Central memory CD8-positive, alpha-beta T cell (primary cell): Measurements from ENCODE around the gene DMRT1.
A peak's percentile ranks its signal among the peaks of the same experiment; 100 is the strongest.

Source experiments
- ATAC-seq: fragments of 150-1000 bp; cut with Tn5 transposase; replicated peaks from 2 replicates; pipeline ENCODE4 v1.10.0; 2022; ENCODE audit warnings: mild to moderate bottlenecking, moderate FRiP score, moderate number of reproducible peaks; ENCODE audit not compliant: poor library complexity, severe bottlenecking; ENCODE audit errors: extremely low read depth
- DNase-seq, 2 donors: peaks; one replicate each; pipeline ENCODE4 v3.0.0; 2021; ENCODE audit warnings: low spot score in 2 of 2
- H3K27ac Mint-ChIP-seq: one replicate; pipeline ENCODE4 v1.8.0; 2022; ENCODE audit warnings: low read depth, mild to moderate bottlenecking, moderate library complexity, mixed read lengths
- H3K27me3 Mint-ChIP-seq: one replicate; pipeline ENCODE4 v1.8.0; 2022; ENCODE audit warnings: mixed read lengths
- H3K36me3 Mint-ChIP-seq: one replicate; pipeline ENCODE4 v1.8.0; 2022; ENCODE audit warnings: mild to moderate bottlenecking, moderate library complexity, mixed read lengths; ENCODE audit not compliant: insufficient read depth
- H3K4me1 Mint-ChIP-seq: one replicate; pipeline ENCODE4 v1.8.0; 2022; ENCODE audit warnings: mixed read lengths
- H3K4me3 Mint-ChIP-seq: one replicate; pipeline ENCODE4 v1.8.0; 2022; ENCODE audit warnings: mild to moderate bottlenecking, moderate library complexity, mixed read lengths
- H3K9me3 Mint-ChIP-seq: one replicate; pipeline ENCODE4 v1.8.0; 2022; ENCODE audit warnings: mixed read lengths

DMRT1 gene

GRCh38 chr9:876425-876824 lies 34.9 kb downstream of the DMRT1 start:
- Mint-ChIP-seq H3K27me3 (peaks cover 29% of the 10 kb centered on the region), H3K27ac (no peak overlapping the region), H3K4me3 (no peak overlapping the region), H3K9me3 (no peaks in the 10 kb centered on the region), H3K4me1 (peaks cover 10% of the 10 kb centered on the region), H3K36me3 (no peaks in the 10 kb centered on the region)
- DNase-seq (no peak), ATAC-seq (no peak)

- Mint-ChIP-seq H3K9me3 (no peaks in the 10 kb centered on the region), H3K36me3 (peaks cover 2% of the 10 kb centered on the region), H3K27me3 (peaks cover 48% of the 10 kb centered on the region), H3K4me3 (no peak overlapping the region), H3K27ac (no peak overlapping the region), H3K4me1 (peaks cover 10% of the 10 kb centered on the region)
- ATAC-seq = no peak
- DNase-seq = no peak
Measured at GRCh38 chr9:878239-878638, 36.7 kb downstream of the DMRT1 start.

GRCh38 chr9:880725-881124 lies 39.2 kb downstream of the DMRT1 start:
- Mint-ChIP-seq H3K4me1 (peaks cover 10% of the 10 kb centered on the region), H3K27me3 (peaks cover 65% of the 10 kb centered on the region), H3K4me3 (no peak overlapping the region), H3K27ac (no peak overlapping the region), H3K36me3 (peaks cover 2% of the 10 kb centered on the region), H3K9me3 (no peaks in the 10 kb centered on the region)
- peak; percentile 43 for ATAC-seq
- no peak for DNase-seq

GRCh38 chr9:882416-882924 lies 41.0 kb downstream of the DMRT1 start:
- Mint-ChIP-seq H3K27me3 (peaks cover 54% of the 10 kb centered on the region), H3K9me3 (no peaks in the 10 kb centered on the region), H3K4me3 (no peak overlapping the region)

GRCh38 chr9:883011-883410 lies 41.5 kb downstream of the DMRT1 start:
- DNase-seq (no peak), ATAC-seq (no peak)
- Mint-ChIP-seq H3K36me3 (peaks cover 2% of the 10 kb centered on the region), H3K9me3 (no peaks in the 10 kb centered on the region), H3K4me1 (peaks cover 10% of the 10 kb centered on the region), H3K27me3 (peaks cover 54% of the 10 kb centered on the region), H3K4me3 (no peak overlapping the region), H3K27ac (no peak overlapping the region)

More at GRCh38 chr9:882416-882924, 41.0 kb downstream of the DMRT1 start:
- Mint-ChIP-seq H3K4me1 (peaks cover 10% of the 10 kb centered on the region), H3K36me3 (peaks cover 2% of the 10 kb centered on the region), H3K27ac (no peak overlapping the region)
- DNase-seq (no peak), ATAC-seq (no peak)

GRCh38 chr9:886886-887285 lies 45.4 kb downstream of the DMRT1 start:
- Mint-ChIP-seq H3K27ac (no peak overlapping the region), H3K4me3 (no peak overlapping the region), H3K4me1 (no peaks in the 10 kb centered on the region), H3K9me3 (no peaks in the 10 kb centered on the region), H3K27me3 (peaks cover 37% of the 10 kb centered on the region), H3K36me3 (peaks cover 4% of the 10 kb centered on the region)
- ATAC-seq (no peak), DNase-seq (no peak)

- DNase-seq = no peak
Measured at GRCh38 chr9:892123-892522, 50.6 kb downstream of the DMRT1 start.

GRCh38 chr9:893115-893514 lies 51.6 kb downstream of the DMRT1 start:
- no peak overlapping the region for H3K4me3 Mint-ChIP-seq
- no peak for ATAC-seq
- H3K27ac Mint-ChIP-seq = no peak overlapping the region
- H3K4me1 Mint-ChIP-seq = peaks cover 6% of the 10 kb centered on the region
- peaks cover 2% of the 10 kb centered on the region for H3K36me3 Mint-ChIP-seq
- H3K9me3 Mint-ChIP-seq = no peaks in the 10 kb centered on the region
- peaks cover 17% of the 10 kb centered on the region for H3K27me3 Mint-ChIP-seq
- DNase-seq = no peak

More at GRCh38 chr9:892123-892522, 50.6 kb downstream of the DMRT1 start:
- no peak for ATAC-seq
- H3K9me3 Mint-ChIP-seq = no peaks in the 10 kb centered on the region
- no peak overlapping the region for H3K27ac Mint-ChIP-seq
- H3K4me3 Mint-ChIP-seq = no peak overlapping the region
- H3K27me3 Mint-ChIP-seq = peaks cover 20% of the 10 kb centered on the region
- H3K4me1 Mint-ChIP-seq = peaks cover 6% of the 10 kb centered on the region
- H3K36me3 Mint-ChIP-seq = peaks cover 2% of the 10 kb centered on the region

- peak; percentile 86 for ATAC-seq
- Mint-ChIP-seq H3K36me3 (no peaks in the 10 kb centered on the region), H3K4me3 (peak overlapping the region; percentile 49), H3K9me3 (no peaks in the 10 kb centered on the region), H3K27ac (no peak overlapping the region), H3K4me1 (peaks cover 6% of the 10 kb centered on the region), H3K27me3 (peaks cover 25% of the 10 kb centered on the region)
- DNase-seq = peak in 1 of 2 donors; percentile 22
Measured at GRCh38 chr9:893843-894420, 52.4 kb downstream of the DMRT1 start.

GRCh38 chr9:899440-900184 lies 58.1 kb downstream of the DMRT1 start:
- no peaks in the 10 kb centered on the region for H3K9me3 Mint-ChIP-seq
- H3K4me3 Mint-ChIP-seq = no peak overlapping the region
- ATAC-seq = no peak
- peaks cover 39% of the 10 kb centered on the region for H3K27me3 Mint-ChIP-seq
- no peak overlapping the region for H3K27ac Mint-ChIP-seq
- DNase-seq = no peak
- H3K36me3 Mint-ChIP-seq = no peaks in the 10 kb centered on the region
- H3K4me1 Mint-ChIP-seq = no peaks in the 10 kb centered on the region

GRCh38 chr9:903886-904285 lies 62.4 kb downstream of the DMRT1 start:
- peaks cover 1% of the 10 kb centered on the region for H3K36me3 Mint-ChIP-seq
- H3K9me3 Mint-ChIP-seq = no peaks in the 10 kb centered on the region
- H3K27me3 Mint-ChIP-seq = peaks cover 72% of the 10 kb centered on the region
- no peak for DNase-seq
- no peak overlapping the region for H3K4me3 Mint-ChIP-seq
- no peak for ATAC-seq
- H3K4me1 Mint-ChIP-seq = no peaks in the 10 kb centered on the region
- H3K27ac Mint-ChIP-seq = no peak overlapping the region

- ATAC-seq = no peak
- H3K36me3 Mint-ChIP-seq = peaks cover 1% of the 10 kb centered on the region
- no peak overlapping the region for H3K27ac Mint-ChIP-seq
- DNase-seq = no peak
- H3K27me3 Mint-ChIP-seq = peaks cover 82% of the 10 kb centered on the region
- no peaks in the 10 kb centered on the region for H3K4me1 Mint-ChIP-seq
- no peak overlapping the region for H3K4me3 Mint-ChIP-seq
- no peaks in the 10 kb centered on the region for H3K9me3 Mint-ChIP-seq
Measured at GRCh38 chr9:905906-906305, 64.4 kb downstream of the DMRT1 start.
